Ammon's horn (tissue), 1 donor: ENCODE data around the gene CRLF1.

Experiments used
- DNase-seq: peaks from one replicate; pipeline ENCODE4 v3.0.0-alpha.2; 2016; ENCODE audit warnings: low spot score

Gene CRLF1

GRCh38 chr19:18557411-18558201 is 49.0 kb downstream of the CRLF1 start, which contains the start of gene KXD1:
Gene KXD1, plus strand, starts transcription at chr19:18557870. Its CDS starts 4,187 bp downstream, at chr19:18562057.
- peak; percentile 99 for DNase-seq

- no peak for DNase-seq
These were observed 55.0 kb downstream of the CRLF1 start for GRCh38 chr19:18551631-18552030.

- DNase-seq: peak; percentile 49
These were observed 62.7 kb downstream of the CRLF1 start for GRCh38 chr19:18543814-18544475.
